Measurements from ENCODE around the gene MFGE8. TPM values are rescaled to one million over a fixed set of nuclear protein-coding genes. Genes with fewer than 3 reads are reported as not detected.

Gene MFGE8
- total and polyA plus RNA-seq, 9 of the 15 experiments (the other 6 are each of a cell fraction or from before 2014, with no cell fraction given), result 2.3 to 142 (median 62.3) TPM

- TF ChIP-seq NEUROD1 (IDR thresholded peaks at IDR 0.05; ENCODE audit: borderline replicate concordance, low read depth, low read length, partially characterized antibody) (no peak), ZNF449 (CRISPR knock-in tag; IDR thresholded peaks at IDR 0.05) (peak; percentile 49; the same call in 1 of the 2 replicates), ZZZ3 (IDR thresholded peaks at IDR 0.05) (no peak), USF1 (CRISPR knock-in tag; IDR thresholded peaks at IDR 0.05) (no peak), MEF2D (tag; conservative IDR thresholded peaks at IDR 0.05; ENCODE audit: low read depth) (peak; percentile 16; the same call in 1 of the 2 replicates), THRA (IDR thresholded peaks at IDR 0.05) (no peak), PML (IDR thresholded peaks at IDR 0.05; ENCODE audit: low read length) (peak; percentile 33; the same call in 1 of the 2 replicates), SMARCC2 (IDR thresholded peaks at IDR 0.05; ENCODE audit: low read depth) (peak; percentile 59; the same call in 1 of the 2 replicates), ETV1 (tag; conservative IDR thresholded peaks at IDR 0.05; ENCODE audit: low read depth) (peak; percentile 93), TSHZ1 (CRISPR knock-in tag; IDR thresholded peaks at IDR 0.05) (peak; percentile 27; the same call in 1 of the 2 replicates), ZNF277 (CRISPR knock-in tag; IDR thresholded peaks at IDR 0.05; ENCODE audit: borderline replicate concordance) (no peak), SNRNP70 (optimal IDR thresholded peaks at IDR 0.05; ENCODE audit: low read depth, low read length) (no peak), ZNF778 (CRISPR knock-in tag; IDR thresholded peaks at IDR 0.05) (no peak), LEF1 (IDR thresholded peaks at IDR 0.05) (no peak), ZNF668 (CRISPR knock-in tag; IDR thresholded peaks at IDR 0.05) (peak; percentile 33), POLR2A (conservative IDR thresholded peaks at IDR 0.05) (peak; percentile 66), ZKSCAN3 (CRISPR knock-in tag; IDR thresholded peaks at IDR 0.05) (no peak), KLF1 (tag; IDR thresholded peaks at IDR 0.05) (0 out of 2 replicates have a peak, but pooled peaks have one; percentile 37), EGR1 (conservative IDR thresholded peaks at IDR 0.05) (0 out of 2 replicates have a peak, but pooled peaks have one; percentile 14), MBD2 (IDR thresholded peaks at IDR 0.05; ENCODE audit: borderline replicate concordance, low read depth) (no peak)
Observed at GRCh38 chr15:88938802-88939485, 25.8 kb upstream of the MFGE8 start (continued).

Data from K562 (cell line).